Measurements from ENCODE around the gene KCNH4.

DNA sequence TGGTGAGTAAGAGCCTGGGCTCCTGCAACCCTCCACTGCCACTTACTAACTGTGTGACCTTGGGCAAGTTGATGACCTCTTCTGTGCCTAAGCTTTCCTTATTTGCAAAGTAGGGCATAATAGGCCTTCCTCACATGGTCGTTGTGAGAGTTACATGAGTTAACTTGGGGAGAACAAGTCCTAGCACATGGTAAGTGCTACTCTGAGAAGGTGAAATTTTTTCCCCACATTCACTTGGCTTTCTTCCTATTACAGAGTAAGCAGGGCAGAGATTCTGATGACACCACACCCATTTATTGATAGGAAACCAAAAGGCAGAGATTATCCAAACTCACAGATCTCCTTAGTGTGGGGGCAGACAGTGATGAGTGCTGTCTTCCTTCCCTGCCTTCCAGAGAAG is 1.6 kb downstream of the KCNH4 start:
- TF ChIP-seq POLR2A (IDR thresholded peaks at IDR 0.05) = no peak
- TF ChIP-seq, protein P1, sequence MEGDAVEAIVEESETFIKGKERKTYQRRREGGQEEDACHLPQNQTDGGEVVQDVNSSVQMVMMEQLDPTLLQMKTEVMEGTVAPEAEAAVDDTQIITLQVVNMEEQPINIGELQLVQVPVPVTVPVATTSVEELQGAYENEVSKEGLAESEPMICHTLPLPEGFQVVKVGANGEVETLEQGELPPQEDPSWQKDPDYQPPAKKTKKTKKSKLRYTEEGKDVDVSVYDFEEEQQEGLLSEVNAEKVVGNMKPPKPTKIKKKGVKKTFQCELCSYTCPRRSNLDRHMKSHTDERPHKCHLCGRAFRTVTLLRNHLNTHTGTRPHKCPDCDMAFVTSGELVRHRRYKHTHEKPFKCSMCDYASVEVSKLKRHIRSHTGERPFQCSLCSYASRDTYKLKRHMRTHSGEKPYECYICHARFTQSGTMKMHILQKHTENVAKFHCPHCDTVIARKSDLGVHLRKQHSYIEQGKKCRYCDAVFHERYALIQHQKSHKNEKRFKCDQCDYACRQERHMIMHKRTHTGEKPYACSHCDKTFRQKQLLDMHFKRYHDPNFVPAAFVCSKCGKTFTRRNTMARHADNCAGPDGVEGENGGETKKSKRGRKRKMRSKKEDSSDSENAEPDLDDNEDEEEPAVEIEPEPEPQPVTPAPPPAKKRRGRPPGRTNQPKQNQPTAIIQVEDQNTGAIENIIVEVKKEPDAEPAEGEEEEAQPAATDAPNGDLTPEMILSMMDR (IDR thresholded peaks at IDR 0.05) = no peak
- TF ChIP-seq EP300 (IDR thresholded peaks at IDR 0.05) = no peak

Measured in tibial nerve (tissue), 4 donors.